Measurements from ENCODE around the gene TAS1R1. TPM values are rescaled to one million over a fixed set of nuclear protein-coding genes. Genes with fewer than 3 reads are reported as not detected.

Gene TAS1R1
- total RNA-seq, 1 donor from 2014 or later: not detected

DNA sequence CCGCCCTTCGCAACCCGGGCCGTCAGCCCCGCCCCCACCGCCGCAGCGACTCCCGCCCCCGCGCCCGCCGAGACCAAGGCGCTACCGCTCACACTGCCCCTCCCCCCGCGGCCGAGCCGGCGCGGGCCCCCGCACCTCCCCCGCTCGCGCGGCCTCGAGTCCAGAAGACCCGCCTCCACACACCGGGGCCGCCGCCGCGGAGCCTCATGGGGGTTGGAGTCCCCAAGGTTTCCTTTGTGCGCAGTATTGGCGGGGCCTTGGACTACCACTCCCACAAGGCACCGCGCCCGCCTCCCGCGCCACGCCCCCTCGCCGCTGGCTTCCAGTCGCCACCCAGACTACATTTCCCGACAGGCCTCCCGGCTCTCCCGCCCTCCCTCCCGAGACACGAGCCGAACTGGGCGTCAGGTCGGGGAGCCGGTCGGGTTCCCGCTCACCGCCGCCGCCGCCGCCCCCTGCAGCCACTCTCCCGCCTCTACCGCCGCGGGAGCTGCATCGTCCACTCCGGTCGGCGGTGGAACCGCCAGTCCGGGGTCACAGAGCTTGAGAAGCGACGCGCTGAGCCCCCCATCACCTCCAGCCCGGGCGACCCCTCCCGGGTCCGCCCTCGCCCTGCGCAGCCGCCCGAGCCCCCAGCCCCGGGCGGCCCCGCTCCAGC, 58.4 kb downstream of the TAS1R1 start, which contains the start of gene PHF13:
Gene PHF13 (plus strand): TSS at position 371 of the 658 bp plus-strand sequence. CDS start 336 bp downstream, outside the sequence.
- H3K27me3 ChIP-seq (ENCODE audit: low read depth): no peaks in the 10 kb centered on the region
- peak within 1 kb of the TSS; percentile 99 for H3K4me3 ChIP-seq
- TF ChIP-seq, protein P1, sequence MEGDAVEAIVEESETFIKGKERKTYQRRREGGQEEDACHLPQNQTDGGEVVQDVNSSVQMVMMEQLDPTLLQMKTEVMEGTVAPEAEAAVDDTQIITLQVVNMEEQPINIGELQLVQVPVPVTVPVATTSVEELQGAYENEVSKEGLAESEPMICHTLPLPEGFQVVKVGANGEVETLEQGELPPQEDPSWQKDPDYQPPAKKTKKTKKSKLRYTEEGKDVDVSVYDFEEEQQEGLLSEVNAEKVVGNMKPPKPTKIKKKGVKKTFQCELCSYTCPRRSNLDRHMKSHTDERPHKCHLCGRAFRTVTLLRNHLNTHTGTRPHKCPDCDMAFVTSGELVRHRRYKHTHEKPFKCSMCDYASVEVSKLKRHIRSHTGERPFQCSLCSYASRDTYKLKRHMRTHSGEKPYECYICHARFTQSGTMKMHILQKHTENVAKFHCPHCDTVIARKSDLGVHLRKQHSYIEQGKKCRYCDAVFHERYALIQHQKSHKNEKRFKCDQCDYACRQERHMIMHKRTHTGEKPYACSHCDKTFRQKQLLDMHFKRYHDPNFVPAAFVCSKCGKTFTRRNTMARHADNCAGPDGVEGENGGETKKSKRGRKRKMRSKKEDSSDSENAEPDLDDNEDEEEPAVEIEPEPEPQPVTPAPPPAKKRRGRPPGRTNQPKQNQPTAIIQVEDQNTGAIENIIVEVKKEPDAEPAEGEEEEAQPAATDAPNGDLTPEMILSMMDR (IDR thresholded peaks at IDR 0.05; ENCODE audit: borderline replicate concordance): no peak
- H3K27ac ChIP-seq (replicated peaks): peak within 1 kb of the TSS; percentile 99
- intact Hi-C loops (cut with micrococcal nuclease): no loop called here
- peak; percentile 100 for DNase-seq
- H3K36me3 ChIP-seq: peaks cover 11% of the 10 kb centered on the region
- H3K9me3 ChIP-seq (replicated peaks): no peaks in the 10 kb centered on the region
- H3K4me1 ChIP-seq: peaks cover 69% of the 10 kb centered on the region

DNA sequence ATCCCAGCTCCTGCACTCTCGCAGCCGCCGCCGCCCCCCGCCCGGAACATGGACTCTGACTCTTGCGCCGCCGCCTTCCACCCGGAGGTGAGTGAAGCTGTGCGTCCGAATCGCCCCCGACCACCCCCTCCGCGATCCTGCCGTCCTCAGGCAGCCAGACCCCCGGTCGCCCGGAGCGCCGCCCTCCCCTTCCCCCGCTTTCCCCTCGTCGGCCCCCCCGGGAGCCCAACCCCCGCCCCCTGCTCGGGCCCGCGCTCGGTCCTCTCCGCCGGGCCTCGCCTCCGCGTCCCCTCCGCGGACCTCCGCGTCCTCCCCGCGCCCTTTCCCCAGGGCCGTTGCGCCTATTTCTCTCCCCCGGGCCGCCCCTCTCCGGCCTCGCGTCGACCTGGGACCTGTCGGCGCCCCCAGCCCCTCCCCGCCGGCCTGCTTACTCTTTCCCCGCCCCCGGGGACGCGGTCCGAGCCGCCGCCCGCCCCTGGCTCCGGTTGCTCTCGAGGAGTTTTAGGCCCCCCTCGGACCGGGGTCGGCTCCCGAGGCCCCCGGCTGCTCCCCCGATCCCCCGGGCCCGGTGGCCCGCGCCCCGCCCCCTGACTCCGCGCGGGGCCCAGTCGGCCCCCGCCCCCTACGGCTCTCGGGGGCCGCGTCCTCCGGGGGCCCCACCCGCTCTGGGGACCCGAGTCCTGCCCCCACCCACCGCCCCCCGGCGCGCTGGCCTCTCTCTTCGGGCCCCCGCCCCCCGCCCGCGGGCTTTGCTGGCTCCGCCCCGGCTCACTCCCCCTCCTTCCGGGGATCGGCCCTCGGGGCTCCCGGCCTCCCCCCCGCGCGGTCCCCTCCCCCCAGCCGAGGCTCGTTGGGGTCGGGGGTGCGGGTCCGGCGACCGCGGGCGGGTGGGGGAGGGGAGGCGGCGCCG, 59.2 kb downstream of the TAS1R1 start:
- Histone ChIP-seq H3K4me1 (peaks cover 61% of the 10 kb centered on the region), H3K27ac (replicated peaks) (peak overlapping the region; percentile 99), H3K4me3 (peak overlapping the region; percentile 99), H3K9me3 (replicated peaks) (no peaks in the 10 kb centered on the region), H3K36me3 (peaks cover 17% of the 10 kb centered on the region), H3K27me3 (ENCODE audit: low read depth) (no peaks in the 10 kb centered on the region)
- TF ChIP-seq, protein P1 (IDR thresholded peaks at IDR 0.05; ENCODE audit: borderline replicate concordance): no peak
- DNase-seq: peak; percentile 63
- intact Hi-C loops (cut with micrococcal nuclease): no loop called here

DNA sequence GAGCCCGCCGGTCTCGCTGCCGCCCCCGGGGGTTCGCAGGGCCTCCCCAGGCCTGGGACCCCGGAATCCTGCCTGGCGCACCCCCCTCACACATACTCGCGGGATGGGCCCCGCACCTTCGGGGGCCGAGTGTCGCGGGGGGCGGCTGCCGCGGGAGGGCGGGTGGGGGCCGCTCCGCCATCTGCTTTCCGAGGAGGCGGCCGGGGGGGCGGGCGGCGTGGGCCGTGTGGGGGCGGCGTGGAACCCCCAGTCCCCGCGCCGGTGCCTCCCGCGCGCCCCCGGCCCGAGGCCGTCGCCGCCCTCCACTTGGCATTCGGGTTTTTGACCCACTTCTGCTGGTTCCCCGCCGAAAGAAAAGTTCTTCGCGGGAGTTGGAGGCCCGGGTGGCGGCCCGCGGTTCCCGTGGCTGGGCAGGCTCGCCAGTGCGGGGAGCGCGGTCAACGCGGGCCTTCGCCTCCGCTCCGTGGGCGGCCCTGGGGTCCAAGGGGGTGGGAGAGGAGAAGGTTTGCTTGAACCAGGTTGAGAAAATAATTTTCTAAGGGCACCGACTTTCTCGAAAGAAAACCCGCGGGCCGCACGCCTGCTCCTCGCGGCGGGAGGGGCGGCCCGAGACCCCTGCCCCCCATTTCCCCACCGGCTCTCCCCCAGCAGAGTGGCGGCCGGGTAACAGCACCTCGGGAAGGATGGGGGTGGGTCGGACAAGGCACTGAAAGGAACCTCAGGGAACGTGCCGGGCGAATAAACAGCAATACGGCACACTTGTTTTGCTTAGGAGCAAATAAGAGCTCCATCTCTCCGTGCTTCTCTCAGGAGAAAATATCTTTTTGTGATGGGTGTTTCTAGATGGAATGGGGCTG, 60.0 kb downstream of the TAS1R1 start:
- intact Hi-C loops (cut with micrococcal nuclease): no loop called here
- DNase-seq: no peak
- Histone ChIP-seq H3K4me1 (peaks cover 54% of the 10 kb centered on the region), H3K27ac (replicated peaks) (peak overlapping the region; percentile 99), H3K36me3 (peaks cover 26% of the 10 kb centered on the region), H3K27me3 (ENCODE audit: low read depth) (no peaks in the 10 kb centered on the region), H3K9me3 (replicated peaks) (no peaks in the 10 kb centered on the region), H3K4me3 (peak overlapping the region; percentile 99)
- TF ChIP-seq, protein P1 (IDR thresholded peaks at IDR 0.05; ENCODE audit: borderline replicate concordance): no peak

DNA sequence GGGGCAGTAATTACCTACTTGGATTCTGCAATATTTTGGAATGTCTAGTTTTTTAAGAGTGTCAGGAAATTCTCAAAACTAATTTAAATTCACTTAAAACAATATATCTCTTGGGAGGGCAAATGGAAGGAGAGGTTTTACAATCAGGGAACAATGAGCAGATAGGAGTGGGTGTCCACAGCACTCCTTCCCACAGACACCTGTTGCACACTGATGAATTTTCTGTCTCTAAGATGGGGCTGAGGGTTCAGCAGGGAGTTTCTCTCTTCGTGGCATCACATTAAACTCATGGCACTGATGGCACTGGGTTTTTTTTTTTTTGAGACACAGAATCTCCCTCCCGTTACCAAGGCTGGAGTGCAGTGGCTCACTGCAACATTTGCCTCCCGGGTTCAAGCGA, 63.9 kb downstream of the TAS1R1 start:
- Histone ChIP-seq H3K27ac (replicated peaks) (no peak overlapping the region), H3K27me3 (ENCODE audit: low read depth) (no peaks in the 10 kb centered on the region), H3K4me3 (no peak overlapping the region), H3K4me1 (peaks cover 19% of the 10 kb centered on the region), H3K36me3 (peaks cover 58% of the 10 kb centered on the region), H3K9me3 (replicated peaks) (no peaks in the 10 kb centered on the region)
- intact Hi-C loops (cut with micrococcal nuclease): no loop called here
- TF ChIP-seq, protein P1 (IDR thresholded peaks at IDR 0.05; ENCODE audit: borderline replicate concordance): no peak
- no peak for DNase-seq
